Measurements from ENCODE around the gene CROT.
A peak's percentile ranks its signal among the peaks of the same experiment; 100 is the strongest.

The CROT gene

DNA sequence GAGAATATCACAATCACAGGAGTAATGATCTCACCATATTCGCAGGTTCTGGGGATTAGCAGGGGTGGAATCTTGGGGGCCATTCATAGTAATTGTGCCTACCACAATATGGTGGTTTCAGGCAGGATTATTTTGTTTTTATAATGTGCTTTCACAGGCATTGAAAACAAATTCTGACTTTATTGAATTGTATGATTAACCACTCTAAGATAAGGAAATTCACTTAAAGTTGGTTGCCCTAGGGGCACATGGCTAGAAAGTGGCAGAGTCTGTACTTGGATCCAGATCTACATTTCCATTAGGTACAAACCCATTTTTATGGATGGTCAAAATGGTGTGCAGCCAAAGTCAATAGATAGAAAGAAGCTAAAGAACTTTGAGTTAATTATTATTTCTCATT, 1.7 kb downstream of the CROT start:
- DNase-seq = peak; percentile 55
- H3K4me1 ChIP-seq = peaks cover 6% of the 10 kb centered on the region
- TF ChIP-seq, protein P1, sequence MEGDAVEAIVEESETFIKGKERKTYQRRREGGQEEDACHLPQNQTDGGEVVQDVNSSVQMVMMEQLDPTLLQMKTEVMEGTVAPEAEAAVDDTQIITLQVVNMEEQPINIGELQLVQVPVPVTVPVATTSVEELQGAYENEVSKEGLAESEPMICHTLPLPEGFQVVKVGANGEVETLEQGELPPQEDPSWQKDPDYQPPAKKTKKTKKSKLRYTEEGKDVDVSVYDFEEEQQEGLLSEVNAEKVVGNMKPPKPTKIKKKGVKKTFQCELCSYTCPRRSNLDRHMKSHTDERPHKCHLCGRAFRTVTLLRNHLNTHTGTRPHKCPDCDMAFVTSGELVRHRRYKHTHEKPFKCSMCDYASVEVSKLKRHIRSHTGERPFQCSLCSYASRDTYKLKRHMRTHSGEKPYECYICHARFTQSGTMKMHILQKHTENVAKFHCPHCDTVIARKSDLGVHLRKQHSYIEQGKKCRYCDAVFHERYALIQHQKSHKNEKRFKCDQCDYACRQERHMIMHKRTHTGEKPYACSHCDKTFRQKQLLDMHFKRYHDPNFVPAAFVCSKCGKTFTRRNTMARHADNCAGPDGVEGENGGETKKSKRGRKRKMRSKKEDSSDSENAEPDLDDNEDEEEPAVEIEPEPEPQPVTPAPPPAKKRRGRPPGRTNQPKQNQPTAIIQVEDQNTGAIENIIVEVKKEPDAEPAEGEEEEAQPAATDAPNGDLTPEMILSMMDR (IDR thresholded peaks at IDR 0.05; ENCODE audit: low read depth, low read length) = no peak
- H3K36me3 ChIP-seq = no peaks in the 10 kb centered on the region; the same call in 1 of the 2 replicates
- no peaks in the 10 kb centered on the region for H3K9me3 ChIP-seq
- H3K27me3 ChIP-seq = no peaks in the 10 kb centered on the region
- 0 out of 2 replicates have a peak overlapping the region, but pooled peaks have one; percentile 0 for H3K4me3 ChIP-seq (ENCODE audit: low read depth, low read length)

DNA sequence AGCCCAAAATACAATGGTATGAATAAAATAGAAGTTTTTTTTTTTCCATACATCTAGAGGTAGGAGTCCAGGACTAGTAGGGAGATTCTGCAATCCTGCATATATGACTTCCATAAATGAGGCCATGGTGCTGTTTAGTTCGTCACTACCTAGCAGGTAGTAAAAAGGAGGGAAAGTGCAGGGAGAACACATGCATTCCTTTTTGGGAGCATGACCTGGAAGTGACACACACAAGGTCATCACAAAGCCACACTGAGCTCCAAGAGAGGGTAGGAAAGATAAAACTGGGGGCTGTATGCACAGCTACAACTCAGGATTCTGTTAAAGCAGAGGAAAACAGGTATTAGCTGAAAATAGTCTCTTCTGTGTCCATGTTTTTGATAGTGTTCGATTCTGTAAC, 2.2 kb downstream of the CROT start:
- no peaks in the 10 kb centered on the region; the same call in 1 of the 2 replicates for H3K36me3 ChIP-seq
- TF ChIP-seq, protein P1 (IDR thresholded peaks at IDR 0.05; ENCODE audit: low read depth, low read length) = no peak
- no peak overlapping the region for H3K4me3 ChIP-seq (ENCODE audit: low read depth, low read length)
- peaks cover 6% of the 10 kb centered on the region for H3K4me1 ChIP-seq
- H3K9me3 ChIP-seq = no peaks in the 10 kb centered on the region
- H3K27me3 ChIP-seq = no peaks in the 10 kb centered on the region
- DNase-seq = no peak

DNA sequence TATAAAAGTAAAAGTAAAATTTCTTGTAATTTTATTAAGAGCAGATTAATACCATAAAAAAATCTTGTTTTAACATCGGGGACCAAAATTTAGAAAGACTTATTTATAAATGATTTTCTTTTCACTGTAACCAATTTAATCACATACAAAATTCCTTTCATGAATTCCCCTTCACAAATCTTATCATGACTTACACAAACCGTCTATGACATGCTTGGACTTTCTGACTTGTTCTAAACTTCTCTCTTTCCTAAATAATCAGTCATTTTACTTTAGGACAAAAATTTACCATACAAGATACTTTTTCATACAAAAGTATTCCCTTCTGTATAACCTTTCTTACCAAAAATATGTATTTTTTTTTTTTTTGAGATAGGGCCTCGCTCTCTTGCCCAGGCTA, 9.3 kb downstream of the CROT start:
- H3K4me3 ChIP-seq (ENCODE audit: low read depth, low read length) = no peak overlapping the region
- TF ChIP-seq, protein P1 (IDR thresholded peaks at IDR 0.05; ENCODE audit: low read depth, low read length) = no peak
- no peaks in the 10 kb centered on the region for H3K27me3 ChIP-seq
- H3K9me3 ChIP-seq = no peaks in the 10 kb centered on the region; the same call in 1 of the 2 replicates
- peaks cover 11% of the 10 kb centered on the region for H3K36me3 ChIP-seq
- DNase-seq = no peak
- H3K4me1 ChIP-seq = no peaks in the 10 kb centered on the region

DNA sequence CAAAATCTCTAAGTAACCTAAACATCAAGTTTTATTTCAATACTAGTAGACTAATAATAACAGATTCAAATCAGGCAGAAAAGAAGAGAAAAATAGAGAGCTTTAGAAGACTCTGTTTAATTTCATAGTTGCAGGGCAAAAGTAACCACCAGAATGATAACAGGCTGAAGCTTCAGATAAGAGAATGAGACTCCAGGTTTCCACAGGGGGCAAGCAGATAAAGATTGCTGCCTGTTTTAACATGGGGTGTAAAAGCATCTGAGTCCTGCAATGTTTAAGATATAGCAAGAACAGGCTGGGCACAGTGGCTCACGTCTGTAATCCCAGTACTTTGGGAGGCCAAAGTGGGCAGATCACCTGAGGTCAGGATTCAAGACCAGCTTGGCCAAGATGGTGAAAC, 11.0 kb downstream of the CROT start:
- Histone ChIP-seq H3K36me3 (peaks cover 11% of the 10 kb centered on the region), H3K9me3 (no peaks in the 10 kb centered on the region; the same call in 1 of the 2 replicates), H3K4me1 (no peaks in the 10 kb centered on the region), H3K27me3 (no peaks in the 10 kb centered on the region), H3K4me3 (ENCODE audit: low read depth, low read length) (no peak overlapping the region)
- TF ChIP-seq, protein P1 (IDR thresholded peaks at IDR 0.05; ENCODE audit: low read depth, low read length) = no peak
- DNase-seq = no peak

DNA sequence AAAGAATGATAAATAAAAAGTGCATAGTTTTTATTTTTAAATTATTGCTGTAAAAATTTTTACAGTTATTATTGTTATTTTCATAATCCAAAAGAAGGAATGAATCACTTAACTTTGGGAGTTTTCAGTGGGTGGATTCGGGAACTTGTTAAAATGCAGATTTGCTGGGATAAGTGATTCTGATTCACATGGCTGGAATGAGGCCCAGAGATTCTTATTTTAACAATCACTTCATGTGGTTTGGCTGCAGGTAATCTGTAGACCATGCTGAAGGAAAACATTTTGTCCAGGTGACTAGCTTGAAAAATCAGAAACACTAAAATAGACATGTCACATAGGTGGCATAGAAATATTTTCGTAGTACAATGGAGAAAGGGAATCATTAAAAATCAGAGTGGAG, 13.9 kb downstream of the CROT start:
- TF ChIP-seq, protein P1 (IDR thresholded peaks at IDR 0.05; ENCODE audit: low read depth, low read length) = no peak
- Histone ChIP-seq H3K4me3 (ENCODE audit: low read depth, low read length) (no peak overlapping the region), H3K36me3 (peaks cover 11% of the 10 kb centered on the region), H3K27me3 (no peaks in the 10 kb centered on the region), H3K9me3 (no peaks in the 10 kb centered on the region; the same call in 1 of the 2 replicates), H3K4me1 (no peaks in the 10 kb centered on the region)
- DNase-seq = no peak

DNA sequence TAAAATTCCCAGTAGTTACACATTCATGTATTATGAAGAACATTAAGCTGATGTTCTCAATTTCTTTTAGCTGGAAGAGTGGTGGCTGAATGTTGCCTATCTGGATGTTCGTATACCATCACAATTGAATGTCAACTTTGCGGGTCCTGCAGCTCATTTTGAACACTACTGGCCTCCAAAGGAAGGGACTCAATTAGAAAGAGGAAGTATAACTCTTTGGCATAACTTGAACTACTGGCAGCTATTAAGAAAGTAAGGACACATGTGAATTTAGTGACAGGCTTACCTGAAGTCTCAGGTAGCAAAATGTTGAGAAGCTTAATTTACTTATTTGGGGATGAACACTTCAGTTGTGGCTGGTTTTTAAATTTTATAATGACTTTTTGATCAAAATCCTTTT, 15.9 kb downstream of the CROT start:
- no peaks in the 10 kb centered on the region for H3K9me3 ChIP-seq
- TF ChIP-seq, protein P1 (IDR thresholded peaks at IDR 0.05; ENCODE audit: low read depth, low read length) = no peak
- H3K4me3 ChIP-seq (ENCODE audit: low read depth, low read length) = no peak overlapping the region
- no peaks in the 10 kb centered on the region for H3K27me3 ChIP-seq
- DNase-seq = no peak
- no peaks in the 10 kb centered on the region for H3K4me1 ChIP-seq
- peaks cover 11% of the 10 kb centered on the region for H3K36me3 ChIP-seq
